Measurements from ENCODE around the gene KIAA1671.

The KIAA1671 gene

GRCh38 chr22:25021976-25022711 lies 69.6 kb downstream of the KIAA1671 start:
- Histone ChIP-seq H3K36me3 (ENCODE audit: insufficient read depth, low read length) (no peaks in the 10 kb centered on the region), H3K4me1 (ENCODE audit: insufficient read depth, low read length) (no peaks in the 10 kb centered on the region), H3K9me3 (ENCODE audit: low read length) (no peaks in the 10 kb centered on the region), H3K4me3 (ENCODE audit: low read depth in 1 of 2, low read length in 2 of 2) (no peak overlapping the region), H3K27me3 (ENCODE audit: control insufficient read depth in 1 of 2, insufficient read depth in 2 of 2, low read length in 2 of 2) (no peaks in the 10 kb centered on the region), H3K9ac (ENCODE audit: low read length) (no peak overlapping the region), H3K27ac (ENCODE audit: low read depth, low read length) (no peak overlapping the region)

DNA sequence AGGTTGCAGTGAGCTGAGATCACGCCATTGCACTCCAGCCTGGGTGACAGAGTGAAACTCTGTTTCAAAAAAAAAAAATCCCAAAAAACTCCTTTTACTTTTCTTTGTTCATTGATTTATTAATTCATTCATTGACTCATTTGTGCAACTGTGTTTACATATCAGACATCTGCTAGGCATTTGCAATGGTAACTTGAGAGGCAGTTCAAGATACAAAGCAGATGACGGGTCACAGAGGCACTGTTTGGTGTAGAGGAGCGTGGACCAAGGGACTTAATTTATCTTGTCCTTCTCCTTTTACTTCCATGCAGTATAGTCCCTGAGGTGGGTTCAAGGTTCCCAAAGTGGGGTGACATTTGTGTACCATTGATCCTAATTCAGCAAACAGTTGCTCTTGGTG lies 71.4 kb downstream of the KIAA1671 start:
- no peak overlapping the region for H3K27ac ChIP-seq (ENCODE audit: low read depth, low read length)
- no peak overlapping the region for H3K4me3 ChIP-seq (ENCODE audit: low read depth in 1 of 2, low read length in 2 of 2)

DNA sequence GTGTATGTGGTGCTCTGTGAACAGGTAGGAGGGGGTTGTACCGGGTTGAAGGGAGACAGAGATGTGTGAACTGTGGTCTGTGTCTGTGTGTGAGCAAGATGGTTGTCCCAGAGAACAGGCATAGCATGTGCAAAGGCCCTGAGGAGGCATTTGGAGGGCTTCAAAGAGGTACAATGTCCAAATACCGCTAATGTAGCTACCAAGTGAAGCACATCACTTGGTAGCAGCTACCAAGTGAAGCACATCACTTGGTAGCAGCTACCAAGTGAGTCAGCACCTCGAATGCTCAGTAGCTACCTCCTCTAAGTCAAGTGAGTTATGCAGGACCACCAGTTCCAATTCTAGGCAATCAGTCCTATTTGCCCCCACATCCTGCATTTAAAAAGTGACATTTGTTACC lies 72.4 kb downstream of the KIAA1671 start:
- no peaks in the 10 kb centered on the region for H3K36me3 ChIP-seq (ENCODE audit: insufficient read depth, low read length)
- no peaks in the 10 kb centered on the region for H3K9me3 ChIP-seq (ENCODE audit: low read length)
- no peak overlapping the region for H3K27ac ChIP-seq (ENCODE audit: low read depth, low read length)
- no peaks in the 10 kb centered on the region for H3K27me3 ChIP-seq (ENCODE audit: control insufficient read depth in 1 of 2, insufficient read depth in 2 of 2, low read length in 2 of 2)
- H3K9ac ChIP-seq (ENCODE audit: low read length): no peak overlapping the region
- no peak overlapping the region for H3K4me3 ChIP-seq (ENCODE audit: low read depth in 1 of 2, low read length in 2 of 2)
- no peaks in the 10 kb centered on the region for H3K4me1 ChIP-seq (ENCODE audit: insufficient read depth, low read length)

More for the DNA sequence above, 71.4 kb downstream of the KIAA1671 start:
- no peak overlapping the region for H3K9ac ChIP-seq (ENCODE audit: low read length)
- no peaks in the 10 kb centered on the region for H3K36me3 ChIP-seq (ENCODE audit: insufficient read depth, low read length)
- no peaks in the 10 kb centered on the region for H3K27me3 ChIP-seq (ENCODE audit: control insufficient read depth in 1 of 2, insufficient read depth in 2 of 2, low read length in 2 of 2)
- no peaks in the 10 kb centered on the region for H3K4me1 ChIP-seq (ENCODE audit: insufficient read depth, low read length)
- H3K9me3 ChIP-seq (ENCODE audit: low read length): no peaks in the 10 kb centered on the region

DNA sequence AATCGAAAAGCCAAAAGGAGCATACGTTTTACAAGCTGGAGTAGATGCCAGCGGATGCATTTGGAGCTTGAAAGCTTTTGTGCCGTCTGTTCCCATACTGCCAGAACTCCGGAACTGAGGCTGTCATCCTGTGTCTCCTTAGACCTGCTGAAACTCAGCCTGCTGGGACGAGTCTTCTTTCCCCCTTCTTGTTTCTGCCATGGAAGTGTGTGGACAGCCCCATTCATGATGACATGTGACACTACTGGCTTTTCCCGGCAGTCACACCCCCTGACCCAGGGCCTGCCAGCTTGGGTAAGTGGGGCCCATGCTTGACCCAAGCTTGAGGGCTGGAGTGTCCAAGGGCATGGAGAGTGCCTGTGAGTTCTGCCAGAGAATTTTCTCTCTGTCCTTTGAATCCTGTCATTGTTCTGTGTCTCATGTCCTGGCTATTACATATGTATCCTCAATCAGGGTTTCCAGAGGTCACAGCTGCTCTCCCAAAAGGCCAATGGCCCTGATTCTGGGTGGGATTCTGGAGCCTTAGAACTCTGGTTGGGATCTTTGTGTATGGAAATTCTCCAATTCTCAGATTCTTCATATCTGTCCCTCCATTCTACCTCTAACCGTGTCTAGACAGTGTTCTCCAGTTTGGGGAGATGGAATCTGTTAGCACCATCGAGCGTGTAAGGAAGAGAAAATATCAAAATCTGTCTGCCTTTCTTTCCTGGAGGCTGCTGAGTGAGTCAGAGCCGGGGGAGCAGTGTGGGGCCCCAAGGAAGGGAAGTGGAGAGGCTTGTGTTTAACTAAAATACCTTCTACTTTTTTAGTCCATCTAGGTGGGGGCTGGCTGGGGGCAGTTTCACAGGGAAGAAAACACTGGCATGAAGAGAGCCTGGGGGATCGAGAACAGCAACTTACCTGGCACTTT lies 73.2 kb downstream of the KIAA1671 start:
- no peaks in the 10 kb centered on the region for H3K4me1 ChIP-seq (ENCODE audit: insufficient read depth, low read length)
- no peaks in the 10 kb centered on the region for H3K27me3 ChIP-seq (ENCODE audit: control insufficient read depth in 1 of 2, insufficient read depth in 2 of 2, low read length in 2 of 2)
- H3K9ac ChIP-seq (ENCODE audit: low read length): no peak overlapping the region
- H3K27ac ChIP-seq (ENCODE audit: low read depth, low read length): no peak overlapping the region
- no peaks in the 10 kb centered on the region for H3K36me3 ChIP-seq (ENCODE audit: insufficient read depth, low read length)
- no peaks in the 10 kb centered on the region for H3K9me3 ChIP-seq (ENCODE audit: low read length)
- H3K4me3 ChIP-seq (ENCODE audit: low read depth in 1 of 2, low read length in 2 of 2): no peak overlapping the region

GRCh38 chr22:25027043-25027906 lies 74.8 kb downstream of the KIAA1671 start:
- no peaks in the 10 kb centered on the region for H3K4me1 ChIP-seq (ENCODE audit: insufficient read depth, low read length)
- H3K4me3 ChIP-seq (ENCODE audit: low read depth in 1 of 2, low read length in 2 of 2): no peak overlapping the region
- H3K27ac ChIP-seq (ENCODE audit: low read depth, low read length): no peak overlapping the region
- H3K9ac ChIP-seq (ENCODE audit: low read length): no peak overlapping the region
- no peaks in the 10 kb centered on the region for H3K9me3 ChIP-seq (ENCODE audit: low read length)
- no peaks in the 10 kb centered on the region for H3K36me3 ChIP-seq (ENCODE audit: insufficient read depth, low read length)
- no peaks in the 10 kb centered on the region for H3K27me3 ChIP-seq (ENCODE audit: control insufficient read depth in 1 of 2, insufficient read depth in 2 of 2, low read length in 2 of 2)

- H3K4me3 ChIP-seq (ENCODE audit: low read depth in 1 of 2, low read length in 2 of 2): no peak overlapping the region
- H3K9ac ChIP-seq (ENCODE audit: low read length): no peak overlapping the region
- H3K27me3 ChIP-seq (ENCODE audit: control insufficient read depth in 1 of 2, insufficient read depth in 2 of 2, low read length in 2 of 2): no peaks in the 10 kb centered on the region
- H3K36me3 ChIP-seq (ENCODE audit: insufficient read depth, low read length): no peaks in the 10 kb centered on the region
- no peaks in the 10 kb centered on the region for H3K4me1 ChIP-seq (ENCODE audit: insufficient read depth, low read length)
- no peaks in the 10 kb centered on the region for H3K9me3 ChIP-seq (ENCODE audit: low read length)
- H3K27ac ChIP-seq (ENCODE audit: low read depth, low read length): no peak overlapping the region
Observed at GRCh38 chr22:25027959-25028840, 75.7 kb downstream of the KIAA1671 start.

DNA sequence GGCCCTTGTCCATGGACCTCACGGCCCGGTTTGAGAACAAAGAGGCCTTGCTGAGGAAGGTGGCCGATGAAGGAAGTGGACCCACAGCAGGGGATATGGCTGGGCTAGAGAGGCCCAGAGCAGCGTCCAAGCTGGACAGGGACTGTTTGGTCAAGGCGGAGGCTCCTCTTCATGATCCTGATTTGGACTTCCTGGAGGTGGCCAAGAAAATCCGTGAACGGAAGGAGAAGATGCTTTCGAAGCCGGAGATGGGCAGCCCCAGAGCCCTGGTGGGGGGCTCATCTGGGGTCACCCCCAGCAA lies 76.3 kb downstream of the KIAA1671 start:
- Histone ChIP-seq H3K4me1 (ENCODE audit: insufficient read depth, low read length) (no peaks in the 10 kb centered on the region), H3K36me3 (ENCODE audit: insufficient read depth, low read length) (no peaks in the 10 kb centered on the region), H3K9ac (ENCODE audit: low read length) (no peak overlapping the region), H3K9me3 (ENCODE audit: low read length) (no peaks in the 10 kb centered on the region), H3K27ac (ENCODE audit: low read depth, low read length) (no peak overlapping the region), H3K4me3 (ENCODE audit: low read depth in 1 of 2, low read length in 2 of 2) (no peak overlapping the region), H3K27me3 (ENCODE audit: control insufficient read depth in 1 of 2, insufficient read depth in 2 of 2, low read length in 2 of 2) (no peaks in the 10 kb centered on the region)

GRCh38 chr22:25029181-25029580 lies 76.7 kb downstream of the KIAA1671 start:
- H3K4me1 ChIP-seq (ENCODE audit: insufficient read depth, low read length): no peaks in the 10 kb centered on the region
- no peak overlapping the region for H3K4me3 ChIP-seq (ENCODE audit: low read depth in 1 of 2, low read length in 2 of 2)
- H3K9me3 ChIP-seq (ENCODE audit: low read length): no peaks in the 10 kb centered on the region
- no peak overlapping the region for H3K9ac ChIP-seq (ENCODE audit: low read length)
- H3K27me3 ChIP-seq (ENCODE audit: control insufficient read depth in 1 of 2, insufficient read depth in 2 of 2, low read length in 2 of 2): no peaks in the 10 kb centered on the region
- no peaks in the 10 kb centered on the region for H3K36me3 ChIP-seq (ENCODE audit: insufficient read depth, low read length)
- H3K27ac ChIP-seq (ENCODE audit: low read depth, low read length): no peak overlapping the region

DNA sequence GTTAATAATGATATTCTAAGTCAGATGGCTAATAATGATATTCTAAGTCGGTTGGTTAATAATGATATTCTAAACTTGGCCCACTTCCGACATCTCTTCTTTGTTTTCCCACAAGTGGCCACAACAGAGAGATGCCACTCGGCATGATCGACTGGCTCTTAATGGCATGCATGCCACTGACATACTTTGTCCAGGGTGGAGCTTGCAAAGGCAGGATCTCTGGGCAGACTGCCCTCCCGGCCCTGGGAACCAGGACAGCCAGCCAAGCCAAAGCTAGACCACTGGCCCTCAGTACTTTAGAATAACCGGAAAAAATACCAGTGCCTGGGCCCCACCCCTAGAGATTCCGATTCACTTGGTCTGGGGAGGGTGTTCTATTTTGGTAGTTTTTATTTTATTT lies 78.1 kb downstream of the KIAA1671 start:
- H3K4me3 ChIP-seq (ENCODE audit: low read depth in 1 of 2, low read length in 2 of 2): no peak overlapping the region
- H3K9me3 ChIP-seq (ENCODE audit: low read length): no peaks in the 10 kb centered on the region
- no peak overlapping the region for H3K9ac ChIP-seq (ENCODE audit: low read length)
- H3K27ac ChIP-seq (ENCODE audit: low read depth, low read length): no peak overlapping the region
- H3K4me1 ChIP-seq (ENCODE audit: insufficient read depth, low read length): no peaks in the 10 kb centered on the region
- H3K27me3 ChIP-seq (ENCODE audit: control insufficient read depth in 1 of 2, insufficient read depth in 2 of 2, low read length in 2 of 2): no peaks in the 10 kb centered on the region
- H3K36me3 ChIP-seq (ENCODE audit: insufficient read depth, low read length): no peaks in the 10 kb centered on the region

GRCh38 chr22:25032066-25032465 lies 79.5 kb downstream of the KIAA1671 start:
- no peaks in the 10 kb centered on the region for H3K36me3 ChIP-seq (ENCODE audit: insufficient read depth, low read length)
- H3K9ac ChIP-seq (ENCODE audit: low read length): no peak overlapping the region
- H3K4me1 ChIP-seq (ENCODE audit: insufficient read depth, low read length): no peaks in the 10 kb centered on the region
- no peaks in the 10 kb centered on the region for H3K27me3 ChIP-seq (ENCODE audit: control insufficient read depth in 1 of 2, insufficient read depth in 2 of 2, low read length in 2 of 2)
- H3K9me3 ChIP-seq (ENCODE audit: low read length): no peaks in the 10 kb centered on the region
- H3K4me3 ChIP-seq (ENCODE audit: low read depth in 1 of 2, low read length in 2 of 2): no peak overlapping the region
- no peak overlapping the region for H3K27ac ChIP-seq (ENCODE audit: low read depth, low read length)
